Uterus (tissue), 4 donors: ENCODE data around the gene FCF1. TPM values are rescaled to one million over a fixed set of nuclear protein-coding genes. Genes with fewer than 3 reads are reported as not detected.
A peak's percentile ranks its signal among the peaks of the same experiment; 100 is the strongest.

Source experiments
- DNase-seq, 2 donors: peaks; one replicate each; pipeline ENCODE4 v3.0.0-alpha.2; 2019 to 2020
- H3K27ac ChIP-seq, 2 donors: fragments of 200-600 bp; sonication (generic); 1 replicate in 1 of 2; 2 replicates in 1 of 2; pipeline ENCODE4 v1.5.1; 2016 to 2018
- H3K27me3 ChIP-seq, 2 donors: fragments of 200-600 bp; sonication (generic); one replicate each; pipeline ENCODE4 v1.5.1; 2018 to 2019; ENCODE audit warnings: control low read depth in 1 of 2
- H3K36me3 ChIP-seq, 2 donors: fragments of 200-600 bp; sonication (generic); one replicate each; pipeline ENCODE4 v1.5.1; 2019; ENCODE audit warnings: control low read depth in 1 of 2
- H3K4me1 ChIP-seq, 2 donors: fragments of 200-600 bp; sonication (generic); one replicate each; pipeline ENCODE4 v1.5.1; 2018 to 2019; ENCODE audit warnings: control low read depth in 1 of 2
- H3K4me3 ChIP-seq, 2 donors: fragments of 200-600 bp; sonication (generic); 1 replicate in 1 of 2; 2 replicates in 1 of 2; pipeline ENCODE4 v1.5.1; 2018 to 2019; ENCODE audit warnings: mild to moderate bottlenecking in 1 of 2
- H3K9me3 ChIP-seq, 2 donors: fragments of 200-600 bp; sonication (generic); one replicate each; pipeline ENCODE4 v1.5.1; 2019; ENCODE audit warnings: control low read depth in 1 of 2
- CTCF ChIP-seq, 4 experiments: fragments of 200-600 bp in 2 of 4; fragments of 450-650 bp in 2 of 4; sonication (generic) in 2 of 4; IDR thresholded peaks; one replicate each; pipeline ENCODE4 v1.5.1; 2016 to 2019; ENCODE audit warnings: antibody characterized with exemption in 4 of 4, mild to moderate bottlenecking in 2 of 4, moderate library complexity in 1 of 4
- POLR2A ChIP-seq, 2 donors: fragments of 450-650 bp; IDR thresholded peaks; one replicate each; pipeline ENCODE4 v1.6.1; 2016; ENCODE audit warnings: antibody characterized with exemption in 2 of 2, mild to moderate bottlenecking in 1 of 2, moderate library complexity in 1 of 2
- intact Hi-C: fragments of 100-400 bp; cut with DNase I; formaldehyde crosslinking; loops from one replicate; pipeline ENCODE4 v1.15.1; 2023; ENCODE audit warnings: low total_unique reads
- total RNA-seq, 4 donors: library from RNA; depleted of rRNA in 3 of 4; stranded (reverse); fragments of >200 nt in 3 of 4; gene quantifications; one replicate each; pipeline versions ENCODE4 v1.1.0 to v1.2.4, GENCODE V29; 2014 to 2023
- donor health status: DM: yes; HTN: yes; CAD: no.

The FCF1 gene, protein sequence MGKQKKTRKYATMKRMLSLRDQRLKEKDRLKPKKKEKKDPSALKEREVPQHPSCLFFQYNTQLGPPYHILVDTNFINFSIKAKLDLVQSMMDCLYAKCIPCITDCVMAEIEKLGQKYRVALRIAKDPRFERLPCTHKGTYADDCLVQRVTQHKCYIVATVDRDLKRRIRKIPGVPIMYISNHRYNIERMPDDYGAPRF
- 100 to 1,000 TPM in 1 of 4 donors, 10 to 100 TPM in 2, 1 to 10 TPM in 1; 6.4 to 116 (median 46.6) TPM for total RNA-seq

- Histone ChIP-seq H3K4me3 (peak within 1 kb of the TSS; percentile 57 to 91), H3K4me1 (peaks cover 4 to 7% of the 10 kb centered on the region in 2 donors), H3K27me3 (no peaks in the 10 kb centered on the region), H3K36me3 (no peaks in the 10 kb centered on the region), H3K27ac (peak within 1 kb of the TSS; percentile 72 to 80), H3K9me3 (no peaks in the 10 kb centered on the region)
- TF ChIP-seq CTCF (IDR thresholded peaks at IDR 0.05) (peak in 2 of 4 experiments; percentile 9 to 15), POLR2A (IDR thresholded peaks at IDR 0.05) (peak; percentile 47 to 61)
- intact Hi-C loops = loop anchor here (10.0 kb wide), 1 partner anchor 208 kb away; no protein-coding TSS in a partner anchor
- DNase-seq = peak; percentile 79 to 85
Observed at GRCh38 chr14:74712499-74713394, at the start of gene FCF1, which contains the start of gene AREL1. Gene FCF1 (plus strand): TSS chr14:74713144. CDS start chr14:74713198, 54 bp downstream. Gene AREL1 (minus strand): TSS chr14:74713080. CDS start chr14:74685615, 27,465 bp downstream.

DNA sequence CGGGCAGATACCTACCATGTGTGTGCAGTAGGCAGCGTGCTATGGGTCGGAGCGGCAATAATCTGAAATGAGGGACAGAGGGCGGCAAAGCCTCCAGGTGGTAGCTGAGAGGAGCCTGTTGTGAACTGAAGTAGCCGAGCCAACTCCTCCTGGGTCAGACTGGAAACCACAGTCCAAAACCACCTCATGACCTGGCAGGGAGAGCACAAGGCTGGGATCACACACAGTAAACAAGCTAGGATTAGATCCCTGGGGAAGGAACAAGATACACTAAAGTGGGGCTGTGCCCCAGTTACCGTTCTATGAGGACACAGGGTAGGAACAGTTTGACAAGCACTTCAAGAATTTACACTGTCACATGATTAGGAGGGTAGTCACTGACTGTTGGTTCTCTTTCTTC, 49.1 kb upstream of the FCF1 start:
- no peaks in the 10 kb centered on the region for H3K36me3 ChIP-seq
- intact Hi-C loops = no loop called here
- H3K9me3 ChIP-seq = no peaks in the 10 kb centered on the region
- DNase-seq = no peak
- TF ChIP-seq POLR2A (IDR thresholded peaks at IDR 0.05) (no peak), CTCF (IDR thresholded peaks at IDR 0.05) (no peak)
- peak overlapping the region in 1 of 2 donors; percentile 53 for H3K27ac ChIP-seq
- no peaks in the 10 kb centered on the region for H3K4me1 ChIP-seq
- H3K27me3 ChIP-seq = no peaks in the 10 kb centered on the region
- no peak overlapping the region for H3K4me3 ChIP-seq

DNA sequence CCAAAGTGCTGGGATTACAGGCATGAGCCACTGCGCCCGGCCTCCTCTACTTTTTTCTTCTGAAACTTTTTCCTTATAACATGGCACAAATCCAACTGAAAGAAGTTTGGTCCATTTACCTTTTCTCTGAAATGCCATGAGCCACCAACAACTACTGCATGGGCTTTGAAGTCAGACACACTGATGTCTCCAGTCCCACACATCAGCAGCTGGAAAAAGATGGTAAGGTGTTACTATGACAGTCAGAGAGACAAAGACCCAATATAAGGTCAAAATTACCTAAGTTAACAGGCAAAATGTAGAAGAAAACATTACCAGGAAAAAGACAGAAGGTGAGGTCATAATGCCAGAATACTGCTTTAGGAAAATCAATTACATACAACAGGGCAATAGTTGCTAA, 48.2 kb upstream of the FCF1 start:
- TF ChIP-seq CTCF (IDR thresholded peaks at IDR 0.05) = no peak
- no peak for TF ChIP-seq POLR2A (IDR thresholded peaks at IDR 0.05)
- intact Hi-C loops = no loop called here

DNA sequence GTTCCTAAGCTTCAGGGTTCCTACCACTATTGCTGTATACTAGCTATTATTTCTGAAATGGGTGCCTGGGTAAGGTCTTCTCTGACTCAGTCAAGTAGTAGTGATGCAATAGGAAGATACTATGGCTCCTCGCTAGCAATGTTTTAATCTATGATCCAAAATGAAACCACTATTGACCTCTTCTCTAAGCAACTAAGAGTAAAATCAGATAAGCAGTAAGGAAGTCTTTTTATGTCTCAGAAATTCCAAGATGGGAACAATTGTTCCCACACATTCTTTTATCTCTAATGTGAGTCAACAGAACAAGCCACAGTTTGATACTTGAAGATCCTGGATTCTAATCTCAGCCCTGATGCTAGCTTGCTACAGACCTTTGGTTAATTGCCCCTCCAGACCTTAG, 45.2 kb upstream of the FCF1 start:
- H3K4me3 ChIP-seq = no peak overlapping the region
- DNase-seq = no peak
- intact Hi-C loops = no loop called here
- TF ChIP-seq POLR2A (IDR thresholded peaks at IDR 0.05) (no peak), CTCF (IDR thresholded peaks at IDR 0.05) (no peak)
- no peaks in the 10 kb centered on the region for H3K4me1 ChIP-seq
- H3K36me3 ChIP-seq = no peaks in the 10 kb centered on the region
- H3K27ac ChIP-seq = no peak overlapping the region
- H3K27me3 ChIP-seq = no peaks in the 10 kb centered on the region
- H3K9me3 ChIP-seq = no peaks in the 10 kb centered on the region

More for the DNA sequence above, 48.2 kb upstream of the FCF1 start:
- no peaks in the 10 kb centered on the region for H3K36me3 ChIP-seq
- DNase-seq = no peak
- no peak overlapping the region for H3K27ac ChIP-seq
- H3K4me1 ChIP-seq = no peaks in the 10 kb centered on the region
- no peaks in the 10 kb centered on the region for H3K27me3 ChIP-seq
- no peaks in the 10 kb centered on the region for H3K9me3 ChIP-seq
- H3K4me3 ChIP-seq = no peak overlapping the region

GRCh38 chr14:74669256-74669655, 43.7 kb upstream of the FCF1 start:
- no peak overlapping the region for H3K4me3 ChIP-seq
- H3K9me3 ChIP-seq = no peaks in the 10 kb centered on the region
- intact Hi-C loops = no loop called here
- H3K27me3 ChIP-seq = no peaks in the 10 kb centered on the region
- H3K4me1 ChIP-seq = no peaks in the 10 kb centered on the region
- no peaks in the 10 kb centered on the region for H3K36me3 ChIP-seq
- TF ChIP-seq POLR2A (IDR thresholded peaks at IDR 0.05) = no peak
- no peak for TF ChIP-seq CTCF (IDR thresholded peaks at IDR 0.05)
- no peak for DNase-seq
- H3K27ac ChIP-seq = no peak overlapping the region
